ENCODE data around the gene CRYBG3. TPM values are rescaled to one million over a fixed set of nuclear protein-coding genes. Genes with fewer than 3 reads are reported as not detected.
"Not testable (repeated sequence)": the region's sequence is repeated elsewhere in the genome, so short reads cannot be mapped to it uniquely, and the experiment has no call there.

Gene CRYBG3
- total and polyA plus RNA-seq, 9 donors, result 5.8 to 16.1 (median 13.0) TPM

- no peaks in the 10 kb centered on the region for H3K27me3 ChIP-seq
- H3K9me3 ChIP-seq, result no peaks in the 10 kb centered on the region
- no peak overlapping the region for H3K27ac ChIP-seq
- no peaks in the 10 kb centered on the region for H3K36me3 ChIP-seq
- no peak for DNase-seq
- 37 to 54% (median 45%) methylated on average over 2 of the region's 2 CpGs for WGBS, 3 donors
- intact Hi-C loops (cut with DNase I), result no loop called here
- TF ChIP-seq EP300 (IDR thresholded peaks at IDR 0.05) (no peak), CTCF (IDR thresholded peaks at IDR 0.05) (no peak), POLR2A (IDR thresholded peaks at IDR 0.05) (no peak)
- H3K4me1 ChIP-seq (ENCODE audit: insufficient read depth), result no peaks in the 10 kb centered on the region
- H3K4me3 ChIP-seq, result no peak overlapping the region
These were observed 8.8 kb downstream of the CRYBG3 start for GRCh38 chr3:97830638-97831037.

- DNase-seq, result no peak
- Histone ChIP-seq H3K36me3 (no peaks in the 10 kb centered on the region), H3K27me3 (no peaks in the 10 kb centered on the region), H3K4me1 (ENCODE audit: insufficient read depth) (no peaks in the 10 kb centered on the region), H3K27ac (no peak overlapping the region), H3K4me3 (no peak overlapping the region), H3K9me3 (no peaks in the 10 kb centered on the region)
- TF ChIP-seq POLR2A (IDR thresholded peaks at IDR 0.05) (no peak), EP300 (IDR thresholded peaks at IDR 0.05) (no peak), CTCF (IDR thresholded peaks at IDR 0.05) (no peak)
- WGBS, 3 donors, result 98 to 100% (median 98%) methylated on average over 1 of the region's 1 CpG
- intact Hi-C loops (cut with DNase I), result no loop called here
These were observed 9.3 kb downstream of the CRYBG3 start for GRCh38 chr3:97831140-97831539.

- H3K4me1 ChIP-seq (ENCODE audit: insufficient read depth); intact Hi-C loops (cut with DNase I); DNase-seq; H3K27me3 ChIP-seq; H3K4me3 ChIP-seq; H3K36me3 ChIP-seq; H3K27ac ChIP-seq; H3K9me3 ChIP-seq: not testable (repeated sequence)
- WGBS, 3 donors, result 94 to 97% (median 95%) methylated on average over 4 of the region's 4 CpGs
These were observed 11.4 kb downstream of the CRYBG3 start for GRCh38 chr3:97833184-97833583.

GRCh38 chr3:97835761-97836160 lies 13.9 kb downstream of the CRYBG3 start:
- no peak for DNase-seq
- no peaks in the 10 kb centered on the region for H3K36me3 ChIP-seq
- H3K4me1 ChIP-seq (ENCODE audit: insufficient read depth), result peaks cover 1% of the 10 kb centered on the region
- H3K27me3 ChIP-seq, result no peaks in the 10 kb centered on the region
- TF ChIP-seq CTCF (IDR thresholded peaks at IDR 0.05) (no peak), EP300 (IDR thresholded peaks at IDR 0.05) (no peak), POLR2A (IDR thresholded peaks at IDR 0.05) (no peak)
- H3K27ac ChIP-seq, result no peak overlapping the region
- intact Hi-C loops (cut with DNase I), result no loop called here
- H3K4me3 ChIP-seq, result no peak overlapping the region
- no peaks in the 10 kb centered on the region for H3K9me3 ChIP-seq
- WGBS, 3 donors, result 92 to 98% (median 95%) methylated on average over 5 of the region's 5 CpGs

- intact Hi-C loops (cut with DNase I), result no loop called here
- TF ChIP-seq POLR2A (IDR thresholded peaks at IDR 0.05), result no peak
- H3K4me3 ChIP-seq, result no peak overlapping the region
- no peaks in the 10 kb centered on the region for H3K36me3 ChIP-seq
- H3K27ac ChIP-seq, result no peak overlapping the region
- H3K4me1 ChIP-seq (ENCODE audit: insufficient read depth), result peaks cover 1% of the 10 kb centered on the region
- no peak for DNase-seq
- no peaks in the 10 kb centered on the region for H3K9me3 ChIP-seq
- WGBS, 3 donors, result 65 to 68% (median 68%) methylated on average over 3 of the region's 3 CpGs
- no peaks in the 10 kb centered on the region for H3K27me3 ChIP-seq
These were observed 16.6 kb downstream of the CRYBG3 start for GRCh38 chr3:97838393-97838792.

GRCh38 chr3:97839944-97840343 lies 18.1 kb downstream of the CRYBG3 start:
- whole genome bisulfite sequencing, 3 donors, result 70 to 79% (median 76%) methylated on average over 2 of the region's 2 CpGs
- Histone ChIP-seq H3K27ac (no peak overlapping the region), H3K36me3 (no peaks in the 10 kb centered on the region), H3K4me3 (no peak overlapping the region), H3K4me1 (ENCODE audit: insufficient read depth) (peaks cover 3% of the 10 kb centered on the region), H3K27me3 (no peaks in the 10 kb centered on the region), H3K9me3 (no peaks in the 10 kb centered on the region)
- TF ChIP-seq EP300 (IDR thresholded peaks at IDR 0.05) (no peak), POLR2A (IDR thresholded peaks at IDR 0.05) (no peak), CTCF (IDR thresholded peaks at IDR 0.05) (no peak)
- intact Hi-C loops (cut with DNase I), result no loop called here
- DNase-seq, result no peak

Measured in ovary (tissue), 9 donors.